ENCODE measurements around the gene MMP14.
A peak's percentile ranks its signal among the peaks of the same experiment; 100 is the strongest.
"Not testable (repeated sequence)": the region's sequence is repeated elsewhere in the genome, so short reads cannot be mapped to it uniquely, and the experiment has no call there.

MMP14 gene

GRCh38 chr14:22819151-22819988 lies 17.0 kb upstream of the MMP14 start:
- Histone ChIP-seq H3K36me3 (ENCODE audit: insufficient read depth, low read depth, low read length) (no peaks in the 10 kb centered on the region), H3K4me3 (ENCODE audit: low read length) (peak overlapping the region; percentile 19), H3K27me3 (ENCODE audit: insufficient read depth, low read length) (peaks cover 8% of the 10 kb centered on the region; the same call in 1 of the 2 replicates), H3K27ac (ENCODE audit: low read length) (peak overlapping the region; percentile 10), H3K4me1 (ENCODE audit: insufficient read depth, low read length) (peaks cover 27% of the 10 kb centered on the region), H3K9me3 (ENCODE audit: insufficient read depth, low read depth, low read length) (no peaks in the 10 kb centered on the region), H3K9ac (ENCODE audit: low read depth, low read length) (peak overlapping the region; percentile 1; the same call in 1 of the 2 replicates)

GRCh38 chr14:22820731-22821130 lies 15.7 kb upstream of the MMP14 start:
- peaks cover 8% of the 10 kb centered on the region; the same call in 1 of the 2 replicates for H3K27me3 ChIP-seq (ENCODE audit: insufficient read depth, low read length)
- H3K27ac ChIP-seq (ENCODE audit: low read length) = no peak overlapping the region
- H3K36me3 ChIP-seq (ENCODE audit: insufficient read depth, low read depth, low read length) = no peaks in the 10 kb centered on the region
- H3K9ac ChIP-seq (ENCODE audit: low read depth, low read length) = no peak overlapping the region
- peaks cover 32% of the 10 kb centered on the region for H3K4me1 ChIP-seq (ENCODE audit: insufficient read depth, low read length)
- peak overlapping the region; percentile 27; the same call in 1 of the 2 replicates for H3K4me3 ChIP-seq (ENCODE audit: low read length)
- H3K9me3 ChIP-seq (ENCODE audit: insufficient read depth, low read depth, low read length) = no peaks in the 10 kb centered on the region

- Histone ChIP-seq H3K4me1 (ENCODE audit: insufficient read depth, low read length) (peaks cover 32% of the 10 kb centered on the region), H3K36me3 (ENCODE audit: insufficient read depth, low read depth, low read length) (no peaks in the 10 kb centered on the region), H3K4me3 (ENCODE audit: low read length) (peak overlapping the region; percentile 88), H3K27ac (ENCODE audit: low read length) (no peak overlapping the region), H3K9ac (ENCODE audit: low read depth, low read length) (peak overlapping the region; percentile 98; the same call in 1 of the 2 replicates), H3K27me3 (ENCODE audit: insufficient read depth, low read length) (peaks cover 8% of the 10 kb centered on the region; the same call in 1 of the 2 replicates), H3K9me3 (ENCODE audit: insufficient read depth, low read depth, low read length) (no peaks in the 10 kb centered on the region)
These were observed 15.0 kb upstream of the MMP14 start for GRCh38 chr14:22821193-22822015.

GRCh38 chr14:22822016-22822570 lies 14.3 kb upstream of the MMP14 start:
- Histone ChIP-seq H3K27ac (ENCODE audit: low read length) (peak overlapping the region; percentile 98), H3K9ac (ENCODE audit: low read depth, low read length) (peak overlapping the region; percentile 98), H3K27me3 (ENCODE audit: insufficient read depth, low read length) (peaks cover 8% of the 10 kb centered on the region; the same call in 1 of the 2 replicates), H3K36me3 (ENCODE audit: insufficient read depth, low read depth, low read length) (no peaks in the 10 kb centered on the region), H3K4me3 (ENCODE audit: low read length) (peak overlapping the region; percentile 88), H3K9me3 (ENCODE audit: insufficient read depth, low read depth, low read length) (no peaks in the 10 kb centered on the region), H3K4me1 (ENCODE audit: insufficient read depth, low read length) (peaks cover 32% of the 10 kb centered on the region)

- peak overlapping the region; percentile 98 for H3K27ac ChIP-seq (ENCODE audit: low read length)
- peak overlapping the region; percentile 98 for H3K9ac ChIP-seq (ENCODE audit: low read depth, low read length)
- peaks cover 32% of the 10 kb centered on the region for H3K4me1 ChIP-seq (ENCODE audit: insufficient read depth, low read length)
- no peaks in the 10 kb centered on the region for H3K9me3 ChIP-seq (ENCODE audit: insufficient read depth, low read depth, low read length)
- H3K36me3 ChIP-seq (ENCODE audit: insufficient read depth, low read depth, low read length) = no peaks in the 10 kb centered on the region
- peak overlapping the region; percentile 88 for H3K4me3 ChIP-seq (ENCODE audit: low read length)
- peaks cover 8% of the 10 kb centered on the region; the same call in 1 of the 2 replicates for H3K27me3 ChIP-seq (ENCODE audit: insufficient read depth, low read length)
These were observed 13.8 kb upstream of the MMP14 start for GRCh38 chr14:22822571-22823098.

- no peaks in the 10 kb centered on the region for H3K9me3 ChIP-seq (ENCODE audit: insufficient read depth, low read depth, low read length)
- no peaks in the 10 kb centered on the region for H3K36me3 ChIP-seq (ENCODE audit: insufficient read depth, low read depth, low read length)
- H3K27me3 ChIP-seq (ENCODE audit: insufficient read depth, low read length) = peaks cover 8% of the 10 kb centered on the region; the same call in 1 of the 2 replicates
- H3K4me1 ChIP-seq (ENCODE audit: insufficient read depth, low read length) = peaks cover 24% of the 10 kb centered on the region
- no peak overlapping the region for H3K27ac ChIP-seq (ENCODE audit: low read length)
- H3K4me3 ChIP-seq (ENCODE audit: low read length) = no peak overlapping the region
- no peak overlapping the region for H3K9ac ChIP-seq (ENCODE audit: low read depth, low read length)
These were observed 11.6 kb upstream of the MMP14 start for GRCh38 chr14:22824711-22825359.

GRCh38 chr14:22829076-22829660 lies 7.2 kb upstream of the MMP14 start:
- Histone ChIP-seq H3K4me3 (ENCODE audit: low read length) (peak overlapping the region; percentile 85; the same call in 1 of the 2 replicates), H3K36me3 (ENCODE audit: insufficient read depth, low read depth, low read length) (peaks cover 24% of the 10 kb centered on the region), H3K9ac (ENCODE audit: low read depth, low read length) (peak overlapping the region; percentile 93; the same call in 1 of the 2 replicates)
- H3K4me1 ChIP-seq (ENCODE audit: insufficient read depth, low read length); H3K27me3 ChIP-seq (ENCODE audit: insufficient read depth, low read length); H3K27ac ChIP-seq (ENCODE audit: low read length); H3K9me3 ChIP-seq (ENCODE audit: insufficient read depth, low read depth, low read length): not testable (repeated sequence)

GRCh38 chr14:22829661-22830442 lies 6.5 kb upstream of the MMP14 start, which contains the start of gene MRPL52:
MRPL52 (plus strand) TSS chr14:22829887; CDS start chr14:22829913, 26 bp downstream.
- Histone ChIP-seq H3K27ac (ENCODE audit: low read length) (peak within 1 kb of the TSS; percentile 52), H3K4me1 (ENCODE audit: insufficient read depth, low read length) (peaks cover 7% of the 10 kb centered on the region; the same call in 1 of the 2 replicates), H3K9ac (ENCODE audit: low read depth, low read length) (peak within 1 kb of the TSS; percentile 93), H3K9me3 (ENCODE audit: insufficient read depth, low read depth, low read length) (no peaks in the 10 kb centered on the region), H3K27me3 (ENCODE audit: insufficient read depth, low read length) (no peaks in the 10 kb centered on the region), H3K4me3 (ENCODE audit: low read length) (peak within 1 kb of the TSS; percentile 85), H3K36me3 (ENCODE audit: insufficient read depth, low read depth, low read length) (peaks cover 31% of the 10 kb centered on the region)

GRCh38 chr14:22830443-22831010 lies 5.9 kb upstream of the MMP14 start:
- Histone ChIP-seq H3K36me3 (ENCODE audit: insufficient read depth, low read depth, low read length) (peaks cover 34% of the 10 kb centered on the region), H3K9ac (ENCODE audit: low read depth, low read length) (peak overlapping the region; percentile 93; the same call in 1 of the 2 replicates), H3K4me1 (ENCODE audit: insufficient read depth, low read length) (peaks cover 7% of the 10 kb centered on the region; the same call in 1 of the 2 replicates), H3K4me3 (ENCODE audit: low read length) (peak overlapping the region; percentile 85), H3K27ac (ENCODE audit: low read length) (peak overlapping the region; percentile 52), H3K27me3 (ENCODE audit: insufficient read depth, low read length) (no peaks in the 10 kb centered on the region), H3K9me3 (ENCODE audit: insufficient read depth, low read depth, low read length) (no peaks in the 10 kb centered on the region)

All from iPS-20b (cell line).